Measurements from ENCODE around the gene STAC. TPM values are rescaled to one million over a fixed set of nuclear protein-coding genes. Genes with fewer than 3 reads are reported as not detected.

Gene STAC
- total RNA-seq, 1 donor from 2014 or later, result 0.18 TPM

DNA sequence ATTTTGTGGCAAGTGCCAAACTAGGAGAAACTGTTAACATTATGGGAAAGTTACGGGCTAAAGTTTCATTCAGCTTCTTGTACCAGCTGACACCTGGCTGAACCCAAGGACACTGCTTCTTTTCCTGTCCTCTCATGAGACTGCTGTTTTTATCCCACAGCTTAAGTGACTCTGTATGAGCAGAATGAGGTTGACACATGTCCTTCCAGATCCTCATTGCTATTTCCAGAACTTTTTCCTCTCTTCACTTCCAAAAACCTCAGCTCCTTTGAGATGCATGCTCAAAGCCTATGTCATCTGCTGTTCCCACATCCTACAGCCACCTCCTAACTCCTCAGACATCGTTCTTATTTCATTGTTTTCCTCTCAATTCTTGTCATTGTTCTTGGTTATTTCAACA is 200.4 kb downstream of the STAC start:
- no peaks in the 10 kb centered on the region for H3K36me3 Mint-ChIP-seq (ENCODE audit: low read depth, unreplicated experiment)
- no peaks in the 10 kb centered on the region for H3K4me1 Mint-ChIP-seq (ENCODE audit: unreplicated experiment)
- no peak for DNase-seq (ENCODE audit: low spot score)
- TF ChIP-seq CTCF (IDR thresholded peaks at IDR 0.05; ENCODE audit: unreplicated experiment), result no peak
- no peak overlapping the region for H3K27ac Mint-ChIP-seq (ENCODE audit: unreplicated experiment)
- no peak overlapping the region for H3K4me3 Mint-ChIP-seq (ENCODE audit: unreplicated experiment)
- H3K27me3 Mint-ChIP-seq (ENCODE audit: unreplicated experiment), result no peaks in the 10 kb centered on the region
- no peaks in the 10 kb centered on the region for H3K9me3 Mint-ChIP-seq (ENCODE audit: unreplicated experiment)

- H3K27me3 Mint-ChIP-seq (ENCODE audit: unreplicated experiment), result no peaks in the 10 kb centered on the region
- TF ChIP-seq CTCF (IDR thresholded peaks at IDR 0.05; ENCODE audit: unreplicated experiment), result no peak
- no peaks in the 10 kb centered on the region for H3K9me3 Mint-ChIP-seq (ENCODE audit: unreplicated experiment)
- H3K4me1 Mint-ChIP-seq (ENCODE audit: unreplicated experiment), result no peaks in the 10 kb centered on the region
- H3K4me3 Mint-ChIP-seq (ENCODE audit: unreplicated experiment), result no peak overlapping the region
- no peak for DNase-seq (ENCODE audit: low spot score)
- H3K27ac Mint-ChIP-seq (ENCODE audit: unreplicated experiment), result no peak overlapping the region
- no peaks in the 10 kb centered on the region for H3K36me3 Mint-ChIP-seq (ENCODE audit: low read depth, unreplicated experiment)
Measured at GRCh38 chr3:36591959-36592358, 211.7 kb downstream of the STAC start.

- Mint-ChIP-seq H3K9me3 (ENCODE audit: unreplicated experiment) (no peaks in the 10 kb centered on the region), H3K36me3 (ENCODE audit: low read depth, unreplicated experiment) (no peaks in the 10 kb centered on the region), H3K4me3 (ENCODE audit: unreplicated experiment) (no peak overlapping the region), H3K27ac (ENCODE audit: unreplicated experiment) (no peak overlapping the region), H3K4me1 (ENCODE audit: unreplicated experiment) (no peaks in the 10 kb centered on the region), H3K27me3 (ENCODE audit: unreplicated experiment) (no peaks in the 10 kb centered on the region)
- no peak for DNase-seq (ENCODE audit: low spot score)
- no peak for TF ChIP-seq CTCF (IDR thresholded peaks at IDR 0.05; ENCODE audit: unreplicated experiment)
Measured at GRCh38 chr3:36595511-36595910, 215.2 kb downstream of the STAC start.

DNA sequence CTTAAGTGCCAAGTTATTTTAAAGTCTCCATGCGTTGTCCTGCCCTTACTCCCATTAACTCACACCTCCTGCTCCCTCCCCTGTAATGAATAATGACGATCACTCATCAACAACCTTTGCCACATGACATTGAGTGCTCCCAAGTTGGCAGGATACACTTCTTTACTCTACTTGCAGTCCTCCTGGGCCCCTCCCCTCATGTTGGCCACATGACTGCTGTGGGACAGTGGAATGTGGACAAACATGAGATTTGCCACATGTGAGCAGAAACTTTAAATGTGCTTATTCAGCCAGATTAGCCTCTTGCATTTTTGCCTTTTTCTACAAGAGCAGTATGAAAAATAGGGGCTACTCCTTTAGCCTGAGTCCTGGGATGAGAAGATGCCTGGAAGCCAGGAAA is 216.1 kb downstream of the STAC start:
- Mint-ChIP-seq H3K36me3 (ENCODE audit: low read depth, unreplicated experiment) (no peaks in the 10 kb centered on the region), H3K9me3 (ENCODE audit: unreplicated experiment) (no peaks in the 10 kb centered on the region), H3K4me3 (ENCODE audit: unreplicated experiment) (no peak overlapping the region), H3K4me1 (ENCODE audit: unreplicated experiment) (no peaks in the 10 kb centered on the region), H3K27ac (ENCODE audit: unreplicated experiment) (no peak overlapping the region), H3K27me3 (ENCODE audit: unreplicated experiment) (no peaks in the 10 kb centered on the region)
- TF ChIP-seq CTCF (IDR thresholded peaks at IDR 0.05; ENCODE audit: unreplicated experiment), result no peak
- no peak for DNase-seq (ENCODE audit: low spot score)

- Mint-ChIP-seq H3K4me1 (ENCODE audit: unreplicated experiment) (no peaks in the 10 kb centered on the region), H3K9me3 (ENCODE audit: unreplicated experiment) (no peaks in the 10 kb centered on the region), H3K27ac (ENCODE audit: unreplicated experiment) (no peak overlapping the region), H3K27me3 (ENCODE audit: unreplicated experiment) (no peaks in the 10 kb centered on the region), H3K36me3 (ENCODE audit: low read depth, unreplicated experiment) (no peaks in the 10 kb centered on the region), H3K4me3 (ENCODE audit: unreplicated experiment) (no peak overlapping the region)
- no peak for TF ChIP-seq CTCF (IDR thresholded peaks at IDR 0.05; ENCODE audit: unreplicated experiment)
- no peak for DNase-seq (ENCODE audit: low spot score)
Measured at GRCh38 chr3:36597422-36597821, 217.1 kb downstream of the STAC start.

All from endothelial cell (in vitro differentiated cells).